CD4-positive, alpha-beta T cell treated with Interleukin-12 subunit alpha and Interleukin-12 subunit beta, for 1 hour (primary cell): ENCODE measurements around the gene IP6K2.
"Not testable (repeated sequence)": the region's sequence is repeated elsewhere in the genome, so short reads cannot be mapped to it uniquely, and the experiment has no call there.

Experiments
- DNase-seq: peaks from one replicate; pipeline ENCODE4 v3.0.0-alpha.2; 2020

Gene IP6K2

DNA sequence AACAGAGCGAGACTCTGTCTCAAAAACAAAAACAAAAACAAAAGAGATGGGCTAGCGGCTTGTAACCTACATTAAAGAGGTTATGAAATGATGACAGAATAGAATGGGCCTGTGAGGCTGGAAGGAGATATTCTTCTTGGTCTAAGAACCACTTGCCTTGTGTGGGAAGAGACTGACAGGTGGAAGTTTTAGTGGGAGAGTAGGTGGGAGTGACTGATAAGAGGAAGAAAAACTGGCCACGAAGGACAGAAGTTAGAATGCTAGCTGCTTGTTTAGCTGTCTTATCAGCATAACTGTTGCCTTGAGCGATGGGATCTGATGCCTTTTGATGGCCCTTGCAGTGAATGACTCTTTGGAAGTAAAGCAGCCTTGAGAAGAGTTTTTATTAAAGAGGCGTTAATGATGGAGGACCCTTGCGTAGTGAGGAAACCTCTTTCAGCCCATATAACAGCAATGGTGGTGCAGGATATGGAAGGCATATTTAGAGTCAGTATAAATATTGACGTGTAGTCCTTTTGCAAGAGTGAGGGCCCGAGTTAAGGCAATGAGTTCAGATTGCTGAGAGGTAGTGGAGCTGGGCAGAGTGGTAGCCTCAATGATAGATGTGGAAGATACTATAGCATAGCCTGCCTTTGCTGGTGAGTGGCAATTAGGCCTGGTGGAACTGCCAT, 8.3 kb upstream of the IP6K2 start:
- not testable (repeated sequence) for DNase-seq

DNA sequence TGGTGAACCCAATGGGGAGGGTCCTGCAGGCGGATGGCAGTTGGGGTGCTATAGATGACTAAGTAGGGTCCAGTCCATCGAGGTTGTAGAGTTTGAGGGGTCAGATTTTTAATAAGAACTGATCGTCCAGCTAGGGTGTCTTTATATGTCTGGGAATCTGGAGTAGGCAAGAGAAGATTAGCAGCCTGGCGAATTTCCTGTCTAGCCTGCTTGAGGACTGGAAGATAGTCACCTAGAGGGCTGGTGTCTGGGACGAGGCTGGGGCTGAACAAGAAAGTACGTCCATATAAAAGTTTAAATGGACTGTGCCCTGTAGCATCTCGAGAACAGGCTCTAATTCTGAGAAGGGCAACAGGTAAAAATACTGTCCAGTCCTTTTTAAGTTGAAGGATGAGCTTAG, 6.7 kb upstream of the IP6K2 start:
- DNase-seq: no peak

DNA sequence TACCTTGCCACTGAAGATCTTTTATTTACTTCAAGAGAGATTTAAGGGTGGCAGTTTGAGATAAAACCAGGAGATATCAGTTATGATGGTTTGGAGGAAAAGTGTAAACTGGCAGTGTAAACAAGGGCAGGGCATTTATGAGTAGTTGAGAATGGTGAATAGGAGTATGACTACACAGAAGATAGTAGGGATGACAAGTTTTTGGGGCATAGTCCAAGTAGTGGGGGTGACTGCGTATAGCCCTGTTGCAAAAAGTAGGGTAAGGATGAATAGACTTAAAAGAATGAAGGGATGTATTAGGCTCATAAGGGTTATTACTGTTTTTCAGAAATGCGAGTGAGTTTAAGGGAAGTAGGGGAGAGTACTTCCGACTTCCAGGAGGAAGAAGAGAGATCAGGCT, 6.3 kb upstream of the IP6K2 start:
- not testable (repeated sequence) for DNase-seq

DNA sequence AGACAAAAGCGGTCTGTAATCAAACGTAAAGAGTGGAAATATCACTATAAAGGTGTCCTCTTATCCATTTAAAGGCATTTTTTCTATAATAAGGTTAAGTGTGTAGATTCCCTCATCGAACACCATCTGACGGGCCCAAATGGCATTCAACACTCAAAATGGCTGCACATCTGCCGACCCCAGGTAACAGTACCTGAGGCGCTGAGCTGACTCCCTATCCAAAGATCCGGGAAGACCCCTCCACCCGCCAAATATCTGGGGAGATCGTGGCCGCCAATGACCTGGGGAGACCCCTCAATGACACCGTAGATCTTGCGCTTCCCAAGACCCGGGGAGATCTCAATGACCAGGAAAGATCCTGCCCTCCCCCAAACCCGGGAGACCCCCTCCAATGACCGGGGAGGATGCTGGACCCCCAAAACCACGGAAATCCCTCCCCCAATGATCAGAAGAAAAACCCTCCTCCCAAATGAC, 476 bp downstream of the IP6K2 start:
- peak; percentile 43 for DNase-seq

DNA sequence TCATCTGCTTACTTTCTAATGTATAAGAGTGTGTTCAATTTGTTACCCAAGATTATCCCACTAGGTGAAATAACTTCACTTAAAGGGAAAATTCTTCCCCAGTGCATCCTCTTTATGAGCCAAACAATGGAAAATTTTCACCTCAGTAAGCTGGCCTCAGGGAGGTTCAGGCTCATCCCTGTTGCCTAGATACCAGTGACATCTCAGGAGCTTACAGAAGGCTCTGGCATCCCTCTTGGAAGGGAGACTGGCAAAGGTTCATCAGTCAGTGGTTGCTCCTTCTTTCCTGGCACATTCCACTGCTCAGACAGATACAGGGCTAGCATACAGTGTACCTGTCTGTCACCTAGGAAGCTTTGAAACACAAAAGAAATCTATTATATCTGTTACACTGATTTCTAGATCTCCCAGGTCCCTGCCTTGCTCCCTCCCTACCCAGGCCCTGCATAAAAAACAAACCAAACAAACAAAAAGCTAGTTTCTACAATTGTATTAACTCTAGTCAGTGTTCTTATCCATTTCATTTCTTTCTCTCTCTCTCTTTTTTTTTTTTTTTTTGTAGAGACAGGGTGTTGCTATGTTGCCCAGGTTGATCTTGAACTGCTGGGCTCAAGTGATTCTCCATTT, 1.7 kb downstream of the IP6K2 start:
- DNase-seq: no peak

DNA sequence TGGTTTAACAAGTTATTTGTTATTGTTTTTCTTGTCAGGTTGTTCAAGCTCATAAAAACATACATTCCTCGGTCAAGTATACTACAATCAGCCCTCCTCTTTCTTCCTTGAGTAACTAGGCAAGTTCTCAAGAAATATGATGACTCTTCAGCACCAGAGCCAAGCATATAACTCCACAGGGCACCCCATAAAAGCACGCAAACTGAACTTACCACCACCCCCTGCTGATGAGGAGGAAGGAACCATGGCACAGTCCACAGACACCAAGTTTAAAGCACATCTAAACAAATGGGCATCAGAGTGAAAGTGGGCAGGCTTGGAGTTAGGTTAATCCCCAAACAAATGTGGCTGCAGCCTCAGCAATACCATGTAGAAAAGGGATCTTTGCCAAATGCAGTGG, 5.3 kb downstream of the IP6K2 start:
- DNase-seq: no peak

DNA sequence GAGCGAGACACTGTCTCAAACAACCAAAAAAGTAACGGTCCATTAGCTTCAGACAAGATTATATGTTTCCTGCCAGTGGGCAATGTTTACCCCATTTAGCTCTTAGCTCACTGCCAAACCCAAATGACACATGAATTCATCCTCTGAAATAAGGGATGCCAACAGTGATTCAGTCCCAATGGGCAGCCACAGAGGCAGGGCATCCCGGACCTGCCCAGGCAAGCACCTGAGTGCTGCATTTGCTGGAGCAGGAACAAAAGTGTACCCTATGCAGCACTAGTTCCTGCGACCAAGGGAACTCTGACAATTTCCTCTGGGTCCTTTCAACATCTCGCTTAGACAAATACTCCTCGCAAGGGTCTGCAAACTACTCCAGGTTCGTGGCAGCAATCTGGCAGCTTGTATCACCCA, 8.0 kb downstream of the IP6K2 start:
- DNase-seq: no peak

DNA sequence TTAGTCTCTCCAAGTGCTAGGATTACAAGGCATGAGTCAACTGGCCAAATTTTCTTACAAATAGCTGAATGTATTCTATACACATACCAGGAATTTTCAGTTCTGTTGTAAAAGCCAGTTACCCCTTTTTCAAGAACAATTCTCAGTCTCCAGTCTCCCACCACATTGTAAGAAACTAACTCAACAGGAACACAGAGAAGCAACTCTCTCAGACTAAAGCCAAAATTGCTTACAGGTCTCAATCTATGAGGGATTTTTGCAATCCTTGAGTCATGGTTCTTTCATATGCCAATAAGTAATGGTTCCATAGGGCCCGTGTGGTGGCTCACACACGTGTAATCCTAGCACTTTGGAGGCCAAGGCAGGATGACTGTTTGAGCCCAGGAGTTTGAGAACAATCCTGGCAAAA, 8.5 kb downstream of the IP6K2 start:
- DNase-seq: no peak

DNA sequence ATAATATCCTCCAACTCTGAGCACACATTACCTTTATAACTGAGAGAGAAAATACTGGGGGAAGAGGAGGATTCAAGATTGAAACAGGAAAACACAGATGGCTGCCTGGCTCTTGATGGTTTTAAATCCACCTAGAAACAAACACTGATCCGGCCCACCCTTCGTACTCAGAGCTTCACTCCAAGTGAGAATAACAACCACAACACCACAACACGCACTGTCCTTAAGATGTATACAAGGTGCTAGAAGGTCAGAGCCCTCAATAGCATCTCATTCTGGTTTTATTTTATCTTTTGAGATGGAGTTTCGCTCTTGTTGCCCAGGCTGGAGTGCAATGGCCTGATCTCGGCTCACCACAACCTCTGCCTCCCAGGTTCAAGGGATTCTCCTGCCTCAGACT, 9.9 kb downstream of the IP6K2 start:
- DNase-seq: no peak

DNA sequence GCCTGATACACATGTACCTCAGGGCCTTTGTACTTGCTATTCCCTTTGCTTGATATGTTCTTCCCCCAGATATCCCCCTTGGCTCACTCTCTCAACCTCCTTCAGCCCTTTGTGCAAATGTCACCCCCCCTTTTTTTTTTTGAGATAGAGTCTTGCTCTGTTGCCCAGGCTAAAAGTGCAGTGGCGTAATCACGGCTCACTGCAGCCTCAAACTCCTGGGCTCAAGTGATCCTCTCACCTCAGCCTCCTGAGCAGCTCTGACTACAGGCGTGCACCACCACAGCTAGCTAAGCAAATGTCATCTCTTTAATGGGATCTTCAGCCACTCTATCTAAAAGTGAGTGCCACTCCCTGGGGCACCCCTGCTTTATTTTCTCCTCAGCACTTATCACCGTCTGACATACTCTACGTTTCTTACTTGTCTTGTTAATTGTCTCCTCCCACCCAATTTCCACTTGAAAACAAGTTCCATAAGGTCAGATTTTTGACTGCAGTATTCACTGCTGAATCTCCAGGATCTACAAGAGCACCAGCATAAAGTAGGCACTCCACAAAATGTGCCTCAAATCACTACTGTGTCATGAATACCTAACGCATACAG, 14.6 kb downstream of the IP6K2 start:
- no peak for DNase-seq

DNA sequence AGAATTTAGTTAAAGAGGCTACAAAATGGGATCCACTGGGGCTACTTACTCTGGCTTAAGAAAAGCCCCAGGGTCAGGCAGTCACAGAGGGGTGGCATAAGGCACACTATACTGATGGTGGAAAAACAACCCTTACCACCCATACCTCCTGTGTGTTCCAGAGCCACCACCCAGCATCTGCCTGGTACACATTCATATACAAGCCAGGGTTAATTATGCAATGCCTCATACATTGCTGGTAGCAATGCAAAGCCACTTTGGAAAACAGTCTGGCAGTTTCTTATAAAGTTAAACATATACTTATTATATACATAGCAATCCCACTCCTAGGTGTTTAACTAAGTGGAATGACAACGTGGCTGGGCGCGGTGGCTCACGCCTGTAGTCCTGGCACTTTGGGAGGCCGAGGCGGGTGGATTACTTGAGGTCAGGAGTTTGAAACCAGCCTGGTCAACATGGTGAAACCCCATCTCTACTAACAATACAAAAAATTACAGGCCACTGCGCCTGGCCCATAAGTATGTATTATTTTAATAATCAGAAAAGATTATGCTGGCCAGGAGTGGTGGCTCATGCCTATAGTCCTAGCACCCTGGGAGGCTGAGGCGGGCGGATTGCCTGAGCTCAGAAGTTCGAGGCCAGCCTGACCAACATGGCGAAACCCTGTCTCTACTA, 16.2 kb downstream of the IP6K2 start:
- no peak for DNase-seq

DNA sequence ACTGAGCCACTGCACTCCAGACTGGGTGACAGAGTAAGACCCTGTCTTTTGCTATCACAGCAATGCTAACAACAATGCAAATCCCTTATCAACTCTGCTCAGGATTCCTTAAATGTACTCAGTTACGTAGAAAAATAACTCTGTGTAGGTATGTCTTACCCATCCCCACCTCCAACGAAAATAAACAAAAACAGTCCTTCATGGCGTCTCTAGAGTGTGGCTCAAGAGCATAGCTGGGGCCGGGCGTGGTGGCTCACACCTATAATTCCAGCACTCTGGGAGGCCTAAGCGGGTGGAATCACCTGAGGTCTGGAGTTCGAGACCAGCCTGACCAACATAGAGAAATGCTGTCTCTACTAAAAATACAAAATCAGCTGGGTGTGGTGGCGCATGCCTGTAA, 18.1 kb downstream of the IP6K2 start:
- DNase-seq: no peak

DNA sequence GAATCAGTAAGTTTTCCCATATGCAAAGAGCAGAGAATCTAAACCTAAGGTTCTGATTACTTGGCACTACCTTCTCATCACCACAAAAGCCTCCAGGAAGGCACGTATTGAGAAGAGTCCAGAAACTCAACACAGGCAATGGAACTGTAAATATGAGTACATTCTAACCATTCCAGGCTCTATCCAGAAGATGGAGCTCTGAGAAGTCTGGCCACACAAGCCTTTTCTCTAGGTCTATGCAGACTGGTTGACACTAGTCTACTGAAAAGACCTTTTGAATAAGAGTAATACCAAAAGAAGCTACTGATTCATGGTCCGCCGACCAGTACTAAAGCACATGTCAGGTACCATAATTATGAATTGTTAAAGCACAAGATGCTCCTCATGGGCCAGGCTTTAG, 19.1 kb downstream of the IP6K2 start:
- no peak for DNase-seq

DNA sequence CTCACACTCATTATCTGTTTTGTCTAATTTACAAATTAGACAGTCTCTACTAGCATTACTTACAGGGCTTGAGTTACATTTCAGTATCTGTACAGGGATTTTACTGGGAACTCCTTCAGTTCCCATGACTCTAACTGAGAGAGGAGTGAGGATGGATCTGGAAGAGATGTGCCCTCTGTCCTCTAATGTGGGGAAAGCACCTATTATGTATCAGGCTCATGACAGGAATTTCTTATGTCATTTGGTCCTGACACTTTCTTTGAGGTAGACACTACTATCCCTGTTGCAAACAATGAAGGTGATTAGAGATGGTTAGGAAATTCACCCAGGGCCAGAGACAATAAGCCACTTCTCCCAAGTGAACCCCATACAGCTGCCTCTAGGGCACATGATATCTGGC, 20.4 kb downstream of the IP6K2 start:
- no peak for DNase-seq

DNA sequence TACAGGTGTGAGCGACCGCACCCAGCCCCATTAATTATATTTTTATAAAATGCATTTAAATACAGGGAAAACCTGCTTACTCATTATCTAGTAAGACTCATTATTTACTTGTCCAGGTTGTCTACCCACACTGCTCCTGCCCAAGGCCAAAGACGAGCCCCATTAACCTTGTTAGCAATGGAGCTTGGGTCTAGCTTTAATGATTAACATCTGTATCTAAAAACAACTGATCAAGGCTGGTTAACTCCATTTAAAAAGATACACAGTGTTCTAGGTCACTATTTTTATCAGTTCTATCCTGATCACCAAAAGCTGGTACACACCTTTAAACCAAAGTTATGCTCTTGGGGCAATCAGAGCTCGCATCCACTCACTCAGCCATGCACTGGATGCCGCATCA, 20.9 kb downstream of the IP6K2 start:
- no peak for DNase-seq

DNA sequence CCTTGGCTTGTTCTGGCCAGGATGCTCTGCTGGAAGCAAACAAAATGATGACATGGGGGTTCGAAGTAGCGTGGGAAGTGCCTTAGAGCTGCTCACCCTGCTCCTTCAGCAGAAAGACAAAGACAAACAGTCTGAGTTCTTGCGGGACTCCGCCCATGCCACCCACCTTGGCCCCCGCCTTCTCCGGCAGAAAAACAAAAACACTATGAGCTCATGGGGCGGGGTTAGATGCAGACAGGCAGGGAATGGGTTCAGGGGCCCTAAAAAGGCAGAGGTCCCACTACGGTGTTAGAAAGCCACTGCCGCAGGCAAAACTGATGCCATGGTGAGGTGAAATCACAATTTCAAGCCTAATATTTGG, 21.6 kb downstream of the IP6K2 start:
- DNase-seq: no peak

DNA sequence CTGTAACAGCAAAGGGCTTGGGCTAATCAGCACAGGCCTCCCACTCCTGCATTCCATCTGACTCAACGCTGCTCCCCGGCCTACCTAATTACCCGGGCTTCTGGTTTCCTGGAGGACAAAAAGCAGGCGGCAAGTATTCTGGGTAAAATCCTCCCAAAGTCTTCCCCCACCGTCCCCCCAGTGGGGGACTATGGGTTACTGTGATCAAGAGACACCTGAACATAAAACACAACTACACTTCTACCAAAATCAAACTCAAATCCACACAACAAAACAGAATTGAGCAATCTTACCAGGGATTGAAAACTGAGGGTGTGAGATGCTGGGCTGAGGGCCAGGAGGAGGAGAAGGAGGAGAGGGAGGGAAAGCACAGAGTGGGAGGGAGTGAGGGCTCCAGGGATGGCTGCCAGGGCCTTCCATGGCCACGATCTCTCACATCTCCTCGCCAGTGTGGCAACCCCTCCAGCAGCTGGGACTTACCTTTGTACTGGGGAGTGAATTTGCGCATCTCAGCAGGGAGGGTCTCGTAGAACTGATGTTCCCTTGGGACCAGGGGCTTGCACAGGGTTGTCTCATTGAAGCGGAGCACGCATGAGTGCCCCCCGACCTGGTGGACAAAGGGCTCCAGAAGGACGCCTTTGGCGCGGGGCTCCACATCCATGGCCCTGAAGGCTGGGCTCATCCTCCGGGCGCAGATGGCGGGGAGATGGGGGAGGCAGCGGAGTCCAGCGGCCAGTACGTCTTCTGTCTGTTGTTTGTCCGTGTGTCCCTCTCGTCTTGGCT, 22.2 kb downstream of the IP6K2 start:
- DNase-seq: no peak

DNA sequence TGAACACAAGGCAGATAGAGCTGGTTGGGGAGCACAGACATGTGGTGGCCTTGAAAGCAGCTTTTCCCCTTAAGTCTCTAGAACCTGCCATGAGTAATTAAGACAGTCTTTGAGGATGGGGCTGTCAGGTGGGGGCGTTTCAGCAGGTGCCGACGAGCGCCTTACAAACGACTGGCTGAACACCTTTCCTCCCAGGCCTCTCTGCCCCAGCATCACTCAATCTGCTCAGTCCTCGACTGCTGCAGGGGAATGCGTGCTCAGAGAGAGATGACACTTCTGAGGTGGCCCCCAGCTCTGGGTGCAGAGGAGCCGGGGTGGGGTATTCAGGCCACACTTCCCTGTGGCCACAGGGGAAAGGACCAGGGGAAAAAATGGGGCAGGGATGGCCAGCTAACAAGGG, 23.2 kb downstream of the IP6K2 start:
- DNase-seq: no peak

DNA sequence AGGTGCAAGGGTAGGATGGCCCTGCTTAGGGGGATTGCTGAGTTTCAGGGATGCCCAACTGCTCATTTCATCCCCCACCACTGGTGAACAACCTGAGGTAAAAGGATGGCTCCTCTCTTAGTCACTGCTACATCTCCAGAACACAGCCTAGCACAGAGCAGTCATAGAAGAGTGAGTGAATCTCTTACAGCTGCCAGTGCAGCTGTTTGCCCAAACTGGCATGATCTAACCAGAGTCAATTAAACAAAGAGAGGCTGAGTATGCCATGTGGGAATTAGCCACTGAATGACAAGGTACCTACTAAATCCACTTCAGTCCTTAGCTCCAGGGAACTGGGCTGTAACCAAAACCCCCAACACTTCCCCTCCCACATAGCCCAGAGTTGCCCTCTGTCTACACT, 24.5 kb downstream of the IP6K2 start:
- DNase-seq: no peak

DNA sequence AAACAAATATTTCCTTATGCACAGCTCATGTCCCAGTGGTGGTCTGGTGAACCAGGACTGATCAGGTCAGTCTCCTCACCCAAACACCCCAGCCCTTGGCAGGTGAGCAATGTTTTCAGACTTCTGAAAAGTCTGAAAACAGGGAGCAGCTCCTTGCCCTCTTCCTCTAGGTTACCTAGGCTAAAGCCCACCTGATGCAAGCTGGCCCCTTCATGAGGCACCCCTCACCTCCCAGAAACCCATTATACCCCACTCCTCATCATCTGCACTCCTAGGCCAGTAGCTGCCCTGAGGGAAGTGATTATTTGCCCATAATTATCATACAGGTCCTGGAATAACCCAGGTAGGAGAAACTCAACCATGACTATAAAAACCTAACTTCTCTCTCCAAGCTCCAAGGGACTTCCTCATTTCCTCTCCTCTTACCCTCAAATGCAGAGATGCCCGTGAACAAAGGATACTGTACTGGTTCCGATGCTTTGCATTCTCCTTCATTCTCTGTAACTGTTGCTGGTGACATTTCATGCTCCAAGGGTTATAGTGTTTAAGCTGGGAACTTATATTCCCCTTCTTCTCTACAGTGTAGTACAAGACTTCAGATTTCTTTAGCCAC, 26.1 kb downstream of the IP6K2 start:
- DNase-seq: no peak

DNA sequence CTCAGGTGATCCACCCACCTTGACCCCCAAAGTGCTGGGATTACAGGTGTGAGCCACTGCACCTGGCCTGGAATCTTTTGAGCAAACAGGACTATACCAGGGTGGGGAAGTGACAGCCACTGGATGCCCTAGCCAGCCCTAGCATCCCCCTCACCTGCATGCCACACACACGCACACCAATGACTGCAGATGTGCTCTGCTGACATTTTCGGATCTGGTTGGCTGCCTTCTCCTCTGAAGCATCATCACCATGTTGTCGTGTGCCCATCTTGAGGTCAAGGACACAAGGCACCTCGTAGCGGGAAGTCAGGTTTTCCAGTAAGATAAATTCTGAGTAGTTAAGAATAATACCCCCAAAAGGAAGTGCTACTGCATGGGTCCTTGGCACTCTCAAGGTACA, 27.6 kb downstream of the IP6K2 start:
- no peak for DNase-seq

DNA sequence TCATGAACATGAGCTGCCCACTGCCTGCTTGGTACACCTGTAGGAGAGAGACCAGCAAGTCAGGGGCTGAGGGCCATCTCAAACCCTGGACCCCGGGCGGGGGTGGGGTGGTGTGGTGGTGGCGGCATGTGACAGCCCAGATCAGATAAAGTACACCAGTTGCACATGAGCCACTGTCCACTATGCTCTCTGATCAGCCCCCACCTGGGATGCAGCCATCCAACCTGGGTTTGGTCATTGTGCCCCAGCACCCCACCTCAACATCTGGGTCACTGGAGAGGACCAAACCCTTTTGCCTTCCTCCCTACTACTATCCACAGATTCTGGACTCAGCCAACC, 28.3 kb downstream of the IP6K2 start:
- no peak for DNase-seq
